Stimulated activated CD4-positive, alpha-beta T cell treated with anti-CD3 and anti-CD28 coated beads, Interleukin-15, amount 100 ng/mL, for 24 hours (primary cell): Measurements from ENCODE around the gene ERH.
A peak's percentile ranks its signal among the peaks of the same experiment; 100 is the strongest.

Experiments used
- DNase-seq: peaks from one replicate; pipeline ENCODE4 v3.0.0-alpha.2; 2020

ERH gene

GRCh38 chr14:69355154-69355597 is 42.9 kb downstream of the ERH start:
- no peak for DNase-seq

- peak; percentile 82 for DNase-seq
These were observed 43.5 kb downstream of the ERH start for GRCh38 chr14:69354383-69355153.

DNA sequence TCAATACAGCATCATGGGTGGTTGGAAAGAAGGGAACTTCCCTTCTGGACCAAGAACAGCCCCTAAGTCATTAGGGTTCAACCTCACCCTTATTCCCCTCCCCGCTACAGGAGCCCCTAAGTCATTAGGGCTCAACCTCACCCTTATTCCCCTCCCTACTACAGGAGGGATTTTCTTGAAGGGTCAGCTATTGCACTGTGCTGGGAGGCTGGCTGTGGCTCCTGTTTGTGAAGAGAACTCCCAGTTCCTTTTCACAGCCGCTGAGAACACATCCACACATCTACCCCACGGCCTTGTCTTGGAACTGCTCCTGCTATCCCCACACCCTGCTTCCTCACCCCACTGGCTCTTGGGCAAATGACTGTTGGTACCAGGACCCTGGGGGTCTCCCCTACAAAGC is 44.9 kb downstream of the ERH start:
- DNase-seq, result no peak

GRCh38 chr14:69351911-69352310 is 46.2 kb downstream of the ERH start:
- no peak for DNase-seq

DNA sequence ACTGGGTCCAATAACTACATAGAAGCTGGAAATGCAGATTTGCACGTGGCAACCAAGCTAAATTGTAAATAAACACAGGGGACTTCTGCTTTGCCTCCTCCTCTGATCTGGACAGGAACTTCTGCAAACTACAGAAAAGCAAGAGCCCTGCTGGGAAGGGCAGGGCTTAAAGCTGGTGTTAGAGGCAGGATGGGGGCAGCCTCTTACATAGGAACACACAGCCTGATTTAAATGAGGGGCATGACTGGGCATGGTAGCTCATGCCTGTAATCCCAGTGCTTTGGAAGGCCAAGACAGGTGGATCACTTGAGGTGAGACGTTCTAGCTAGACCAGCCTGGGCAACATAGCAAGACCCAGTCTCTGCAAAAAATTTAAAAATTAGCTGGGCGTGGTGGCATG is 46.7 kb downstream of the ERH start:
- DNase-seq, result no peak

DNA sequence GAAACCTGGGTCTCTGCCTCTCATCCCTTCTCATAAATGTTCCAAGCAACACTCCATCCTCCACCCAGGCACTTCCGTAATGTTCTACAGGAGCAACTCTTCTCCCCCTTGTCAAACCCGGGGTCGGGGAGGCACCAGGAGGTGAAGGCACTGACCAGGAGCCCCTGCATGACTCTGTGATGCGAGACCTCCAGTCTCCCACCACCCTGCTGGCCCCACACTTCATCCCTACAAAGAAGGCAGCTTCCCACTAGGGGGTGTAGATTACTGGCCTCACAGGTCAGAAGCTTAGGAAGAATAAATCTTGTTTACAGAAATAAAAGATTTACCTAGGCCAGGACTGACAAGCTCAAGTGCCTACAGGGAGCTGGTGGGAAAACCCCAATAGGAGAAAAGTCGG is 47.2 kb downstream of the ERH start:
- no peak for DNase-seq

DNA sequence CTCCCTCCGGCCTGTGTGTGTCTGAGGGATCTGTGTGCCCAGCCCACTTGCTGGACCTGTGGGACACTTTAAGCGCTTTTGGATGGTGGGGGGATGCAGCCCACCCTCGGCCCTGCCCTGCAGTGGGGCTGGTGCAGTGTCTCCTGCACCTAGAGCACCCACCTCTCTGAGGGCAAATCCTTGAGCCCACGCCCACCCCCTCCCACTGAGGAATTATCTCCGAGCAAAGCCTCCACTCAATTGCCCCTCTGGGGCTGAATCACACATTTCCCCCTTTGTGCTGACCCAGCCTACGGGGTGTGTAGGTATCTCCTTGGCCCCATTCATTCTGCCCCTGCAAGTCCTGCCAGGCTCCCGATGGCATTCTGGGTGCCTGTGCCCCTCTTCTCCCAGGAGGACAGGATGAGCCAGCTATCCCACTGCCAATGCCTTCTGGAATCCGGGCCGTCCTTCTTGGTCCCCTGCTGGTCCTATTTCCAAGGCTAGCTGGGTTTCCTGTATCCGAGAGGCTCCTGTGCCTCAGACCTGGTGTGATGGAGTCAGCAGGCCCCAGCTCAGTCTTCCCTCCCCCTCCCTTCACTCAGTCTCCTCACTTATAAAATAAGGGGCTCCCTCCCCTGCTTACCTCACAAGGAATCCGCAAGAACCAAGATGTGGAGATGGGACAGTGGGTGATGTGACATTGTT is 48.9 kb downstream of the ERH start:
- DNase-seq, result no peak

GRCh38 chr14:69346710-69347109 is 51.4 kb downstream of the ERH start:
- DNase-seq, result peak; percentile 37

DNA sequence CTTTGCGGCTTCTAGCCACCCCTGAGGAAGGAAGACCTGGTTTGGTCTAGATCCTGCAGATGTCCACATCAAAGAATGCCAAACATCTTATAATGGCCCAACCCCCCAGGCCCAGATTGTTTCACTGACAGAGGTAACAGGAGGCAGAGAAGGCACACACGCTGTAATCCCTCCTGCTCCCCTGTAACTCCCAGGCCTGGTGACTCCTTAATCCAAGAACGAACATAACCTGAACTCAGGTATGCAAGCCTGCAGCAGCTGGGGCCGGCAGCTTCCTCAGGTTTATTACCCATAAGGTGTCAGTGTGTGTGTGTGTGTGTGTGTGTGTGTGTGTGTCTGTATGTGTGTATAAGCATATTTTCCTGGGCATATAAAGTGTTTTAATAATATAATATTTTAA is 52.7 kb downstream of the ERH start:
- DNase-seq, result no peak

DNA sequence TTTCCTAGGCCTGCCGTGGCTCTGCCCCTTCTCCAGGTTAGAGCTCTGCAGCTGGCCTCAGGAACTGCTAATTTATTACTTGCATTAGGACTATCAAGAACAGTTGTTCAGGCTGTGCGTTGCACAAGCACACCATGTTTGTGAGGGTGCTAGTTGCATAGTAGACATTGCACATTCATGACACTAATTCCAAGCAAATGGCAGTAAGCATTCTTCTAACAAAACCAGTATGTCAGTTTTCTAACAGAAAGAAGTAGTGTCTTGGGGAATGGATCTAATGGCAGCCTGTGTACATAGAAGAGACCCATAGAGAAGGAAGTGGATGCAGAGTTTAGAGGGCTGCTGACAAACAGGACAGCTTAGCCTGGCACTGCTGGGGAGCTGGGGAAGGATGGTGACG is 53.9 kb downstream of the ERH start:
- DNase-seq, result no peak

GRCh38 chr14:69342928-69343525 is 55.1 kb downstream of the ERH start:
- no peak for DNase-seq

- DNase-seq, result no peak
These were observed 58.7 kb downstream of the ERH start for GRCh38 chr14:69339426-69339825.

DNA sequence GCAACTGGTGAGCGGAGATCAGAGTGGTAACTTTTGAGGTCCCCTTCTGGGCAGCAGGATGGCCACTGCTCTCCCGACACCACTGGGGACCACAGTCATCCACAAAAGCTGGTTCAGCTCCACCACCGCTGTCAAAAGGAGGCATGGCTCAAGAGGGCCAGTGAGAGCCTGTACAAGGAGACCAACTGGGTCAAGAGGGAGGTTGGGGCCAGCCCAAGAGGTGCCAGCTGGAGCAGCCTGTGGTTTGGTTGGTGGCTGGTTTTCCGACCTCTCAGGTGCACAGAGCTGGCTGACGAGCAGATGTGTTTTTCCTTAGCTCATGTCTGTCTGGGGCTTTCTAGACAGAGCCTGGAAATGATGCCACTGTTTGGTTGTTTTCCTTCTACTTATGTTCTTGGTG is 60.1 kb downstream of the ERH start:
- DNase-seq, result no peak

- no peak for DNase-seq
These were observed 62.7 kb downstream of the ERH start for GRCh38 chr14:69335371-69335771.

- no peak for DNase-seq
These were observed 63.5 kb downstream of the ERH start for GRCh38 chr14:69334576-69334975.

DNA sequence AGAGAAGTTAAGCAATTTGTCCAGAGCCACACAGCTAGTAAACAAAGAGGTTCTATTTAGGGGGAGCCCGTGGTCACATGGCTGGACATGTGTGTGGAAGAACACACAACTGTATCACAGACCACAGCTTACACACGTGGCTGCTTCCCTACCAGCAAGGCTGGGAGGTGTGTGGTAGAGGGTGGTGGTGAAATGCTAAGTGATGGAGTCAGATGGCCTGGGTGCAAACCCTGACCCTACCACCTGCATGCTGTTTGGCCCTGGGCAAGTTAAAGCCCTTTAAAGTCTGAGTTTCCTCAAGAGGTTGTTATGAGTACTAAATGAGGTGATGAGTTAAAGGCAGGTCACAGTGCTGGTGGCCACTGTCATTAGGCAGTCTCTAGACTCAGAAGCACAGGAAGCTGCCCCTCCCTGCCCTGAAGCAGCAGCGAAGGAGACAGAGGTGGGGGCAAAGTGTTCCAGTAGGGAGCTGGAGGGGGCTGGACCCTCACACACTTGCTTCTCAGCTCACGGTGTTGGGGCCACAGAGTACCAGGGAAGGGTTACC is 64.2 kb downstream of the ERH start:
- no peak for DNase-seq

DNA sequence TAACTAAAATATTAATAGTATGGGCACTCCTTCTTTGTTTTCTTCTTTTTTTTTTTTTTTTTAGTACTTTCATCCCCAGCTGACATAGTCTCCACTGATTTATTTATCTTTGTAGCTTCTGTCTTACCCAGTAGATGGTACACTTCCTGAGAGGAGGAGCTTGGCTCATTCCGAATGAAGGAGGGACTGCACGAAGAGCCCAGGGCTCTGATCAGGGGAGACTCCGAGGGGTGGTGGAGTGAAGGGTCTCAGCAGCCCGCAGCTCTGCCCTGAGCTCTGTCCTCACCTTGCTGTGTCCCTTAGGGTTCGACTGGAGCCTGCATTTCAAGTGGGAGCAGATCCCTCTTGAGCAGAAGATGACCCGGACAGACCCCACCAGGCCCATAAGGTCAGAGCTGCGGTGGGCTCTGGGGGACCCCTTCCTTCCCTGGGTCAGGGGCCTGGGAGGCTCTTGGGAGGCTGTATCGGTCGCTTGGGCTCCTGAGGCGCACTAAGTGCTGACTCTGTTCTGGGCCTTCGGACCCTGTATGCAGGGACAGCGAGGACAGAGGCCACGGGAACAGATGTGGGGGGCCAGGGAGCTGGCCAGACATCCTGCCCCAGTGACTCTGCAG is 65.2 kb downstream of the ERH start:
- no peak for DNase-seq

DNA sequence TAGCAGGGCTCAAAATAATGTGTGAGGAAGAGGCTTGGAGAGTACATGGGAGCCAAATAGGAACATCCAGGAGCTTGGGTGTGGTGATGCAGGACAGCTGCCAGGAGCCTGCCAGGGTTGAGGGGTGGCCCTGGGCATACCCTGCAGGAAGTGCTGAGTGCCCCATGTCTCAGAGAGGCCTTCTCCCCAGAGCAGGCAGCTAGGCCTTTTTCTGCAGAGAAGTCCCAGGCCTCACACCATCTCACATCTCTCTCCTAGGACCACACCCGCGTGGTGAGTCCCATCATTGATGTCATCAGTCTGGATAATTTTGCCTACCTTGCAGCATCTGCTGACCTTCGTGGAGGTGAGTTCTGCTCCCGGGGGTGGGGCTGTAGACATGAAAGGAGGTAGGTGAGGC is 66.9 kb downstream of the ERH start:
- DNase-seq, result no peak
